RWPE2 (cell line): Measurements from ENCODE around the gene BFSP1.

Experiments used
- ATAC-seq: fragments of 200-7000 bp; cut with Tn5 transposase; 3 replicates; pipeline ENCODE4 v1.9.1; 2021; ENCODE audit warnings: low read depth
- DNase-seq: peaks from one replicate; pipeline ENCODE4 v3.0.0-alpha.2; 2020; ENCODE audit warnings: low spot score
- H3K27ac ChIP-seq: fragments of 450-650 bp; 2 replicates; pipeline ENCODE4 v1.5.1; 2017; ENCODE audit warnings: mild to moderate bottlenecking; ENCODE audit not compliant: poor library complexity, severe bottlenecking
- H3K27me3 ChIP-seq: fragments of 250-450 bp; sonication (Bioruptor Pico); 2 replicates; pipeline ENCODE4 v1.5.1; 2021; ENCODE audit warnings: mild to moderate bottlenecking, moderate library complexity; ENCODE audit not compliant: insufficient read depth, poor library complexity, severe bottlenecking
- H3K36me3 ChIP-seq: fragments of 250-450 bp; sonication (Bioruptor Pico); 2 replicates; pipeline ENCODE4 v1.5.1; 2020; ENCODE audit warnings: low read depth, mild to moderate bottlenecking, moderate library complexity
- H3K4me1 ChIP-seq: fragments of 250-450 bp; sonication (Bioruptor Pico); 2 replicates; pipeline ENCODE4 v1.5.1; 2021; ENCODE audit warnings: mild to moderate bottlenecking, moderate library complexity; ENCODE audit not compliant: insufficient read depth, poor library complexity, severe bottlenecking
- H3K4me3 ChIP-seq: fragments of 250-450 bp; sonication (Bioruptor Pico); 2 replicates; pipeline ENCODE4 v1.5.1; 2021; ENCODE audit warnings: mild to moderate bottlenecking, moderate library complexity; ENCODE audit not compliant: severe bottlenecking
- H3K9me3 ChIP-seq: fragments of 250-450 bp; sonication (Bioruptor Pico); 2 replicates; pipeline ENCODE4 v1.5.1; 2021; ENCODE audit warnings: mild to moderate bottlenecking, moderate library complexity; ENCODE audit not compliant: severe bottlenecking
- TF ChIP-seq, protein P1 (sequence below): fragments of 450-650 bp; IDR thresholded peaks from one replicate; pipeline ENCODE4 v1.5.1; 2017; ENCODE audit warnings: mild to moderate bottlenecking, moderate library complexity; ENCODE audit not compliant: poor library complexity, severe bottlenecking

Gene BFSP1

DNA sequence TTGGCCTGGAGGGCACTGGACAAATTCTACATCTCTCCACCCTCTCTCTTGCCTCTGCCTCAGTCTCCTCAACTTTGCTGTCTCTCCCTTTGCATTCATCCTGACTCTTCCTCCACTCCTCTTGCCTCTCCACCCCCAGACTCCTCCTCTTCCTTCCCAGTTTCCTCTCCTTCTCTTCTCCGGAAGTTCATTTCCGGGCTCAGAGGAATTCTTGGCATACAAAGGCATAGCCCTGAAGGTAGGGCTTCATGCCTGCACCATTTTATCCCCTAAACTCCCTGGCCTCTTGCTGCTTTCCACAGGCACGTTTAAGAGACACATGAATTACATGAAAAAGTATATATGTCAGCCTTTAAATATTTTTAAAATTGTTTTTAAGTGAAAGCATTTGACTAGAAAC is 10.6 kb downstream of the BFSP1 start:
- DNase-seq: no peak
- H3K36me3 ChIP-seq: no peaks in the 10 kb centered on the region
- no peaks in the 10 kb centered on the region for H3K27me3 ChIP-seq
- H3K27ac ChIP-seq: no peak overlapping the region
- no peaks in the 10 kb centered on the region for H3K9me3 ChIP-seq
- no peak overlapping the region for H3K4me3 ChIP-seq
- H3K4me1 ChIP-seq: no peaks in the 10 kb centered on the region
- ATAC-seq: no peak
- TF ChIP-seq, protein P1, sequence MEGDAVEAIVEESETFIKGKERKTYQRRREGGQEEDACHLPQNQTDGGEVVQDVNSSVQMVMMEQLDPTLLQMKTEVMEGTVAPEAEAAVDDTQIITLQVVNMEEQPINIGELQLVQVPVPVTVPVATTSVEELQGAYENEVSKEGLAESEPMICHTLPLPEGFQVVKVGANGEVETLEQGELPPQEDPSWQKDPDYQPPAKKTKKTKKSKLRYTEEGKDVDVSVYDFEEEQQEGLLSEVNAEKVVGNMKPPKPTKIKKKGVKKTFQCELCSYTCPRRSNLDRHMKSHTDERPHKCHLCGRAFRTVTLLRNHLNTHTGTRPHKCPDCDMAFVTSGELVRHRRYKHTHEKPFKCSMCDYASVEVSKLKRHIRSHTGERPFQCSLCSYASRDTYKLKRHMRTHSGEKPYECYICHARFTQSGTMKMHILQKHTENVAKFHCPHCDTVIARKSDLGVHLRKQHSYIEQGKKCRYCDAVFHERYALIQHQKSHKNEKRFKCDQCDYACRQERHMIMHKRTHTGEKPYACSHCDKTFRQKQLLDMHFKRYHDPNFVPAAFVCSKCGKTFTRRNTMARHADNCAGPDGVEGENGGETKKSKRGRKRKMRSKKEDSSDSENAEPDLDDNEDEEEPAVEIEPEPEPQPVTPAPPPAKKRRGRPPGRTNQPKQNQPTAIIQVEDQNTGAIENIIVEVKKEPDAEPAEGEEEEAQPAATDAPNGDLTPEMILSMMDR: no peak

DNA sequence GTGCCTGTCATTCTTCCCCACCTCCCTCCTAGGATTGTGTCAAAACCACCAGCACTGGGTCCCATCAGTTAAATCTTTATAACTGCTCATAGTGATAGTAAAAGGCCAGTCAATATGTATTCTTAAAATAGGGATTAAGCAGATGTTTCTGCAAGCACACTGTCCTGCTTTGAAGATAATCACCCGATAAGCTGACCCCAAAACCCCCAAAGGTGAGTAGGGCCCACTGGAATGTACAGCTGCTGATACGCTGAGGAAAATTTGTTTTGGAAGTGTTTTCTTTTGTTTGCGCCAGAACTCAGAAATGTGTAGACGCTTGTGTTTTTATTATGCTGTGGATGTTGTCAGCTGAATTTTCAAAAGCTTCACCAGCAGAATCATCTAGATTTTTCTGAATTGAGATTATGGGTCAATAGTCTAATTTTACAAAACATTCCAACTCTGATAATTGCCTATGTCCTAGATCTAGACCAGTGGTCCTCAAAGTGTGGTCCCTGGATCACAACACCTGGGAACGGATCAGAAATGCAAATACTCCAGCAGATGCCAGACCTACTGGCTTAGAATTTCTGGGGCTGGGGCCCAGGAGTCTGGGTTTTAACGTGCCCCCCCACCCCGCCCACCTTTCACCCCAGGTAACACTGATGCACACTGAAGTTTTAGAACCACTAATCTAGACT is 11.4 kb downstream of the BFSP1 start:
- H3K36me3 ChIP-seq: no peaks in the 10 kb centered on the region
- no peaks in the 10 kb centered on the region for H3K9me3 ChIP-seq
- no peak for ATAC-seq
- H3K27ac ChIP-seq: no peak overlapping the region
- no peaks in the 10 kb centered on the region for H3K27me3 ChIP-seq
- H3K4me1 ChIP-seq: no peaks in the 10 kb centered on the region
- TF ChIP-seq, protein P1: no peak
- no peak for DNase-seq
- H3K4me3 ChIP-seq: no peak overlapping the region

DNA sequence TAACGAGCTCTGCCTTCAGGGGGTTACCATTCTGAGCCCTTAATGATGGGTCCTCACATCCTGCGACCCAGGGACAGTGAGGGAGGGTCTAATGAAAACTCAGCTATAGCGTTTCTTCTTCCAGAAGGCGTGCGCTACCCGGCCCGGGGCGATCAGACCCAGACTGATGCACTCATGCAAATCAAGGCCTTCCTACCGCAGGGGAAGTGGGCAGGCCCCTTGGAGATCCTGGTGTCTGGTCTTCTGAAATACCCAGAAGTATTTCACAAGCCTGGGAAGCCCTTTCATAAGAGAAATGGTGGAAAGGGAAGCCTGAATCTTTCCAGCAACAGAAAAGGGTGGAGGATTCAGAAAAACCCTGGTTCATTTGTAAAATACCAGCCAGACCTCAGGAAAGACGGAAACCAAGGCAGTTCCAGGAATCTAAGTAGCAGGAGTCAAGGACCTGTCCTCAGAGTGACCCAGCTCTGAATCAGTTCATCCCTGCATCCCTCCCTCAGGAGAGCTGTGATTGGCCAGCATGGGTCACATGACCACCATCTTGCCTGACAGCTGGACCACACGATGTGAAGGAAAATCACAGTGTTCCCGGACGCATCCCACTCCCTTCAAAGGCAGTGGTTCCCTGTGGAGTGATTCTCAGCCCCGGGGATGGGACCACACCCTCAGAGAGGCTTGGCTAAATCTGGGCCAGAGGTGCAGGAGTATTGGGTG is 12.7 kb downstream of the BFSP1 start:
- TF ChIP-seq, protein P1: no peak
- Histone ChIP-seq H3K4me1 (no peaks in the 10 kb centered on the region), H3K27me3 (no peaks in the 10 kb centered on the region), H3K36me3 (no peaks in the 10 kb centered on the region), H3K9me3 (no peaks in the 10 kb centered on the region), H3K27ac (no peak overlapping the region), H3K4me3 (no peak overlapping the region)
- DNase-seq: no peak
- ATAC-seq: no peak

DNA sequence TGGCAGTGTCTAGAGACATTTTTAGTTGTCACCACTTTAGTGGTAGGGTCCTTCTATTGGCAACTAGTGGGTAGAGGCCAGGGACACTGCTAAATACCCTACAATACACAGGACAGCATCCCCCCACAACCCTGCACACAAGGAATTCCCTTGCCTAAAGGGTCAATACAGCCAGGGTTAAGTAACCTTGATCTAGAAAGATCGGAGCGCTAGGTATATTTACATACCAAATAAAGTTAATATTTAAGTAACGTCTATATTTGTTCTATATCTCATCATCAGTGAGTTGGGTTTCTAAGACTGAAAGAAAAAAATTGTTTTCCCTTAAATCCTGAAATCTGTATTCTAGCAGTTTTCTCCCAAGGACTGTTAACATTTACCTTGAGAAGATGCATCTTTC is 16.1 kb downstream of the BFSP1 start:
- no peaks in the 10 kb centered on the region for H3K9me3 ChIP-seq
- H3K4me3 ChIP-seq: no peak overlapping the region
- H3K27me3 ChIP-seq: no peaks in the 10 kb centered on the region
- H3K27ac ChIP-seq: no peak overlapping the region
- H3K4me1 ChIP-seq: no peaks in the 10 kb centered on the region
- DNase-seq: no peak
- no peak for ATAC-seq
- TF ChIP-seq, protein P1: no peak
- no peaks in the 10 kb centered on the region for H3K36me3 ChIP-seq

DNA sequence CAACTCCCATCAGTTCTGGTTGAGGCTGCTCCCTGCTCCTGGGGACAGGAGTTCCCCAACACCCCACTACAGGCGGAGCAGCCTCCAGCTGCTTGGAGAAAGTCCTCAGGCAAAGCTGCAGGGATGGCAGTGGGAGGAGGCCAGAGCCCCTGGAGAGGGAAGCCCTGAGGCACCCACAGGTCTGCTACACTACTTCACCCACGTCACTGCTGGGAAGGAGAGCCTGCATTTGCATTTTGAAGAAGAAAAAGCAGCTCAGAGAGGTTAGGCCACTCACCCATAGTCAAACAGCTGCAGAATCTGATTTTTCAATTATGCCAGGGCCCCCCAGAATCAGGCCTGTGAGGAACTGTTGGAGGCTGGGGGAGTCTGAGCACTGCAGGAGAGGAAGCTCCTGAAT is 17.2 kb downstream of the BFSP1 start:
- Histone ChIP-seq H3K4me1 (no peaks in the 10 kb centered on the region), H3K27me3 (no peaks in the 10 kb centered on the region), H3K4me3 (no peak overlapping the region), H3K27ac (no peak overlapping the region), H3K9me3 (no peaks in the 10 kb centered on the region), H3K36me3 (no peaks in the 10 kb centered on the region)
- TF ChIP-seq, protein P1: no peak
- DNase-seq (no peak), ATAC-seq (no peak)
